H1 (cell line): ENCODE results near the gene LY6G6F. TPM values are rescaled to one million over a fixed set of nuclear protein-coding genes. Genes with fewer than 3 reads are reported as not detected.

Source experiments
- CTCF ChIA-PET: fragments of 300-600 bp; sonication (Branson Sonifier 250); formaldehyde crosslinking; loops from one replicate; lab custom pipeline; 2021; ENCODE audit not compliant: partially characterized antibody; lab: Charles Lee
- POLR2A ChIA-PET: fragments of 300-600 bp; sonication (Branson Sonifier 250); formaldehyde crosslinking; loops from one replicate; lab custom pipeline; 2021; ENCODE audit warnings: inconsistent platforms; ENCODE audit not compliant: partially characterized antibody; lab: Charles Lee
- DNase-seq, 2 experiments: peaks; one replicate each; pipeline versions ENCODE4 v3.0.0 to v3.0.0-alpha.2; 2010 to 2022; ENCODE audit warnings: low spot score in 2 of 2, low read depth in 1 of 2, mixed read lengths in 1 of 2
- FAIRE-seq: peaks from 2 replicates; lab custom pipeline; 2011; peaks lifted over from hg19 to GRCh38; lab: Jason Lieb, UNC
- H2AFZ ChIP-seq: 2 replicates; pipeline ENCODE4 v1.8.1; 2012; ENCODE audit warnings: low read length, inconsistent platforms
- H2AK5ac ChIP-seq: 2 replicates; pipeline ENCODE4 v1.6.1; 2013; ENCODE audit warnings: low read depth, low read length
- H2BK120ac ChIP-seq: replicated peaks from 2 replicates; pipeline ENCODE3; 2013; ENCODE audit warnings: low read depth, low read length, inconsistent platforms
- H2BK12ac ChIP-seq: 2 replicates; pipeline ENCODE4 v1.6.1; 2013; ENCODE audit warnings: low read depth, low read length
- H2BK15ac ChIP-seq: 2 replicates; pipeline ENCODE4 v1.6.1; 2013; ENCODE audit warnings: low read length
- H2BK20ac ChIP-seq: 2 replicates; pipeline ENCODE4 v1.6.1; 2013; ENCODE audit warnings: low read length
- H2BK5ac ChIP-seq: 2 replicates; pipeline ENCODE4 v1.6.1; 2013; ENCODE audit warnings: low read depth, low read length
- H3K14ac ChIP-seq: 2 replicates; pipeline ENCODE4 v1.6.1; 2013; ENCODE audit warnings: inconsistent platforms; ENCODE audit not compliant: insufficient read length
- H3K18ac ChIP-seq: 2 replicates; pipeline ENCODE4 v1.6.1; 2013; ENCODE audit warnings: low read length; ENCODE audit errors: extremely low read depth
- H3K23ac ChIP-seq: 2 replicates; pipeline ENCODE4 v1.6.1; 2013; ENCODE audit warnings: inconsistent platforms; ENCODE audit not compliant: insufficient read length
- H3K23me2 ChIP-seq: 2 replicates; pipeline ENCODE4 v1.6.1; 2013; ENCODE audit warnings: low read depth, low read length
- H3K27ac ChIP-seq: 2 replicates; pipeline ENCODE4 v1.6.1; 2011; ENCODE audit warnings: low read depth, low read length, inconsistent platforms
- H3K27me3 ChIP-seq, 4 experiments: replicated peaks in 1 of 4; 1 replicate in 1 of 4; 2 replicates in 3 of 4; pipeline versions ENCODE4 v1.6.1 to v1.8.1; 2011 to 2013; ENCODE audit warnings: low read length in 3 of 4, mild to moderate bottlenecking in 3 of 4, inconsistent platforms in 2 of 4, mixed read lengths in 2 of 4, moderate library complexity in 1 of 4; ENCODE audit not compliant: control insufficient read depth in 3 of 4, insufficient read depth in 3 of 4; ENCODE audit errors: extremely low read depth in 1 of 4
- H3K36me3 ChIP-seq, 4 experiments: 2 replicates each; pipeline versions ENCODE4 v1.6.1 to v1.8.1; 2011 to 2013; ENCODE audit warnings: mild to moderate bottlenecking in 4 of 4, low read length in 3 of 4, moderate library complexity in 2 of 4, control low read depth in 1 of 4, inconsistent platforms in 1 of 4; ENCODE audit not compliant: insufficient read depth in 4 of 4, control insufficient read depth in 2 of 4
- H3K4ac ChIP-seq: replicated peaks from 2 replicates; pipeline ENCODE3; 2013; ENCODE audit warnings: low read length, low read depth, mixed read lengths, inconsistent platforms; ENCODE audit not compliant: insufficient read length
- H3K4me1 ChIP-seq, 4 experiments: replicated peaks in 1 of 4; 1 replicate in 1 of 4; 2 replicates in 3 of 4; pipeline versions ENCODE4 v1.6.1 to v1.8.1; 2011 to 2013; ENCODE audit warnings: low read length in 3 of 4, inconsistent platforms in 2 of 4, mixed read lengths in 1 of 4; ENCODE audit not compliant: insufficient read depth in 4 of 4, control insufficient read depth in 3 of 4
- H3K4me2 ChIP-seq, 2 experiments: 2 replicates each; pipeline versions ENCODE4 v1.6.1 to v1.8.1; 2011 to 2013; ENCODE audit warnings: low read depth in 2 of 2, low read length in 2 of 2, control low read depth in 1 of 2, inconsistent platforms in 1 of 2, mild to moderate bottlenecking in 1 of 2; ENCODE audit not compliant: insufficient read depth in 1 of 2
- H3K4me3 ChIP-seq, 4 experiments: fragments of 200-600, 300-600 bp in 1 of 4; sonication (generic), shearing (Covaris generic), sonication (Bioruptor Twin) in 1 of 4; 2 replicates each; pipeline versions ENCODE4 v1.5.1 to v1.8.1; 2011 to 2016; ENCODE audit warnings: low read length in 4 of 4, low read depth in 3 of 4, control low read depth in 2 of 4, inconsistent platforms in 2 of 4, mild to moderate bottlenecking in 2 of 4, mixed read lengths in 1 of 4, moderate library complexity in 1 of 4; ENCODE audit not compliant: insufficient read depth in 2 of 4; ENCODE audit errors: extremely low read depth in 1 of 4
- H3K56ac ChIP-seq: replicated peaks from 2 replicates; pipeline ENCODE3; 2013; ENCODE audit warnings: low read depth, mild to moderate bottlenecking, mixed read lengths, low read length, inconsistent platforms; ENCODE audit not compliant: insufficient read length
- H3K79me1 ChIP-seq: 2 replicates; pipeline ENCODE4 v1.6.1; 2013; ENCODE audit warnings: low read depth, low read length, control low read depth
- H3K79me2 ChIP-seq, 2 experiments: 2 replicates each; pipeline versions ENCODE4 v1.6.1 to v1.8.1; 2012 to 2013; ENCODE audit warnings: low read length in 2 of 2, mild to moderate bottlenecking in 2 of 2, inconsistent platforms in 1 of 2; ENCODE audit not compliant: insufficient read depth in 2 of 2, control insufficient read depth in 1 of 2
- H3K9ac ChIP-seq, 4 experiments: replicated peaks in 1 of 4; 1 replicate in 1 of 4; 2 replicates in 3 of 4; pipeline versions ENCODE4 v1.6.1 to v1.8.1; 2011 to 2013; ENCODE audit warnings: low read depth in 3 of 4, low read length in 3 of 4, control low read depth in 2 of 4, mild to moderate bottlenecking in 2 of 4, moderate library complexity in 2 of 4, inconsistent platforms in 1 of 4; ENCODE audit errors: extremely low read depth in 1 of 4
- H3K9me3 ChIP-seq, 2 experiments: 2 replicates each; pipeline versions ENCODE4 v1.6.1 to v1.8.1; 2012 to 2013; ENCODE audit warnings: mild to moderate bottlenecking in 2 of 2, moderate library complexity in 2 of 2, control low read depth in 1 of 2, inconsistent platforms in 1 of 2, low read depth in 1 of 2, low read length in 1 of 2, mixed read lengths in 1 of 2; ENCODE audit not compliant: insufficient read depth in 2 of 2
- H4K20me1 ChIP-seq, 2 experiments: replicated peaks in 1 of 2; 2 replicates each; pipeline versions ENCODE3 to v1.8.1; 2011 to 2013; ENCODE audit warnings: inconsistent platforms in 2 of 2, low read length in 2 of 2, mild to moderate bottlenecking in 1 of 2; ENCODE audit not compliant: insufficient read depth in 2 of 2, control insufficient read depth in 1 of 2
- H4K5ac ChIP-seq: 2 replicates; pipeline ENCODE4 v1.6.1; 2013; ENCODE audit warnings: low read length, low read depth, mixed read lengths, inconsistent platforms; ENCODE audit not compliant: insufficient read length
- H4K8ac ChIP-seq: 2 replicates; pipeline ENCODE4 v1.8.0; 2013; ENCODE audit warnings: mild to moderate bottlenecking, moderate library complexity, low read length, inconsistent platforms; ENCODE audit not compliant: insufficient read depth; ENCODE audit errors: extremely low read depth
- H4K91ac ChIP-seq: replicated peaks from 2 replicates; pipeline ENCODE3; 2013; ENCODE audit warnings: low read length, mixed read lengths, inconsistent platforms; ENCODE audit not compliant: insufficient read length
- CHD1 ChIP-seq: IDR thresholded peaks from 2 replicates; pipeline ENCODE4 v1.6.1; 2012; ENCODE audit warnings: low read depth, low read length, improper control_type of control experiment
- CREB1 ChIP-seq: IDR thresholded peaks from 2 replicates; pipeline ENCODE4 v1.6.1; 2012; ENCODE audit warnings: inconsistent platforms
- EP300 ChIP-seq, 2 experiments: IDR thresholded peaks; 1 replicate in 1 of 2; 2 replicates in 1 of 2; pipeline ENCODE4 v1.6.1; 2011 to 2012; ENCODE audit warnings: low read depth in 2 of 2, low read length in 2 of 2, mild to moderate bottlenecking in 2 of 2, borderline replicate concordance in 1 of 2, inconsistent platforms in 1 of 2, moderate library complexity in 1 of 2
- KDM1A ChIP-seq: fragments of 200-600, 300-600 bp; sonication (generic); IDR thresholded peaks from 2 replicates; pipeline ENCODE4 v1.7.1; 2016; ENCODE audit warnings: mild to moderate bottlenecking, low read length, borderline replicate concordance
- KDM4A ChIP-seq: IDR thresholded peaks from one replicate; pipeline ENCODE4 v1.7.1; 2012; ENCODE audit warnings: low read depth, mild to moderate bottlenecking, moderate library complexity, low read length, inconsistent platforms; ENCODE audit not compliant: severe bottlenecking
- NRF1 ChIP-seq: IDR thresholded peaks from 2 replicates; pipeline ENCODE4 v1.6.1; 2011; ENCODE audit warnings: mild to moderate bottlenecking, low read depth, low read length, improper control_type of control experiment
- SRF ChIP-seq: IDR thresholded peaks from 2 replicates; pipeline ENCODE4 v1.6.1; 2011; ENCODE audit warnings: mild to moderate bottlenecking, low read depth, low read length, moderate library complexity
- WGBS, 2 experiments: shearing (Covaris generic) in 1 of 2; methylation state at CpG; one replicate each; pipeline versions ENCODE4 v1.1.6 to v1.1.7; 2013 to 2015; ENCODE audit warnings: low lambda C conversion rate in 2 of 2, mixed read lengths in 2 of 2, inconsistent platforms in 1 of 2, low coverage in 1 of 2, missing lambda C conversion rate in 1 of 2; ENCODE audit not compliant: insufficient replicate concordance in 2 of 2, insufficient coverage in 1 of 2, insufficient read length in 1 of 2; ENCODE audit errors: extremely low coverage in 1 of 2, missing lambda C conversion rate in 1 of 2; 5-methylcytosine and 5-hydroxymethylcytosine counted together
- polyA plus RNA-seq, 7 experiments: library from polyadenylated mRNA; depleted of rRNA in 3 of 7; stranded (reverse) in 5 of 7; unstranded in 2 of 7; fragments of >200 nt in 5 of 7; fragments of 200-250 nt in 2 of 7; gene quantifications; 1 replicate in 5 of 7; 2 replicates in 1 of 7; 4 replicates in 1 of 7; pipeline versions ENCODE4 v1.2.1 to v1.2.3, GENCODE V29; 2011 to 2013; ENCODE audit warnings: missing spikeins in 2 of 7, mixed read lengths in 2 of 7
- total RNA-seq: library from RNA; stranded (reverse); fragmentation: NEBNext Ultra II Directional; extraction: Animal tissue kit (Norgen Biotek cat#: 25700); gene quantifications from 2 replicates; pipeline ENCODE4 v1.2.1, GENCODE V29; 2021
- TF ChIP-seq, protein P1 (sequence below): IDR thresholded peaks from 2 replicates; pipeline ENCODE4 v1.6.1; 2012; ENCODE audit warnings: low read length, inconsistent platforms
- TF ChIP-seq, protein P2 (sequence below), 3 experiments: IDR thresholded peaks; 1 replicate in 2 of 3; 2 replicates in 1 of 3; pipeline versions ENCODE4 v1.5.1 to v1.6.1; 2011; ENCODE audit warnings: low read length in 3 of 3, mild to moderate bottlenecking in 3 of 3, inconsistent platforms in 2 of 3, low read depth in 1 of 3, moderate library complexity in 1 of 3; ENCODE audit not compliant: insufficient read depth in 1 of 3; ENCODE audit errors: control extremely low read depth in 1 of 3

The LY6G6F gene
- total and polyA plus RNA-seq, 2 of the 8 experiments (the other 6 are each of a cell fraction or from before 2014, with no cell fraction given), result not detected

DNA sequence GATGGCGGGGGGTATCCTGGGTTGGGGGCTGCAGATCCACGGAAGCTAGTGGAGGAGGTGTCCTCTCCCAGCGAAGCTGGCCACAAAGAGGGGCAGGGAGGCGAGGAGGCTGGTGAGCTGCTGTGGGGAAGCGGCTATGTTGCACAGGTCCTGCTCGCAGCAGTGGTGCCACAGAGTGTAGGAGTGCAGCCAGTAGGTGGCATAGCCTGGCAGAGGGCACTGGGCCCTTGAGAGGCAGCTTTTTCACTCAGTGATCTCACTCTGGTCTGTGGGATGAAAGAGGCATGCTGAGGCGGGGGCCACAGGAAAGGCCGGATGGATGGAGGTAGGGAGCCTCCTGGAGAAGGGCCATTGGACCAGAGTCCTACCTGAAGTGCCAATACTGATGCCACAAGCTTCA lies 5.6 kb downstream of the LY6G6F start:
- 89% methylated on average over 7 of the region's 8 CpGs; no CpG with 5 or more reads in 1 of the 2 experiments for WGBS, 2 experiments
- no peak overlapping the region for H3K56ac ChIP-seq
- H4K91ac ChIP-seq, result peak overlapping the region; percentile 39
- no peaks in the 10 kb centered on the region for H3K36me3 ChIP-seq
- H3K27ac ChIP-seq, result no peak overlapping the region
- no peaks in the 10 kb centered on the region for H3K9me3 ChIP-seq
- peak overlapping the region; percentile 47; the same call in 1 of the 2 replicates for H4K8ac ChIP-seq
- H3K79me2 ChIP-seq, result no peaks in the 10 kb centered on the region
- peak overlapping the region; percentile 33; the same call in 1 of the 2 replicates for H2AK5ac ChIP-seq
- H3K79me1 ChIP-seq, result no peaks in the 10 kb centered on the region
- peak overlapping the region; percentile 46; the same call in 1 of the 2 replicates for H2BK15ac ChIP-seq
- POLR2A ChIA-PET, result interaction anchor here (1.2 to 3.4 kb wide), 6 partner anchors 8 to 126 kb away, joined by 3 to 22 read pairs (median 4); partner anchors contain the start of genes ABHD16A and MPIG6B
- H3K4me3 ChIP-seq, result no peak overlapping the region
- CTCF ChIA-PET, result interaction anchor here (1.0 to 5.7 kb wide), 10 partner anchors 12 to 96 kb away, joined by 3 to 39 read pairs (median 6); partner anchors contain the start of genes CLIC1, DDAH2 and MPIG6B
- peaks cover 11 to 18% (median 13%) of the 10 kb centered on the region in 4 experiments for H3K4me1 ChIP-seq
- H3K23ac ChIP-seq, result no peak overlapping the region
- H4K20me1 ChIP-seq, result no peaks in the 10 kb centered on the region
- no peak overlapping the region for H3K14ac ChIP-seq
- no peak for DNase-seq
- H2BK12ac ChIP-seq, result 0 out of 2 replicates have a peak overlapping the region, but pooled peaks have one; percentile 50
- H3K4ac ChIP-seq, result no peak overlapping the region
- H2BK20ac ChIP-seq, result no peak overlapping the region
- FAIRE-seq, result no peak
- no peak overlapping the region for H3K18ac ChIP-seq
- H3K23me2 ChIP-seq, result peaks cover 3% of the 10 kb centered on the region; the same call in 1 of the 2 replicates
- no peak overlapping the region for H3K4me2 ChIP-seq
- no peak overlapping the region for H4K5ac ChIP-seq
- H2AFZ ChIP-seq, result no peak overlapping the region
- H2BK5ac ChIP-seq, result no peak overlapping the region
- no peaks in the 10 kb centered on the region; a peak in 1 of 7 replicates for H3K27me3 ChIP-seq
- H2BK120ac ChIP-seq, result no peak overlapping the region
- no peak overlapping the region for H3K9ac ChIP-seq
- no peak for TF ChIP-seq KDM4A
- no peak for TF ChIP-seq CHD1
- no peak for TF ChIP-seq KDM1A
- TF ChIP-seq EP300 (IDR thresholded peaks at IDR 0.05; ENCODE audit: borderline replicate concordance in 1 of 2, low read depth in 2 of 2, low read length in 2 of 2), result no peak
- TF ChIP-seq, protein P1, sequence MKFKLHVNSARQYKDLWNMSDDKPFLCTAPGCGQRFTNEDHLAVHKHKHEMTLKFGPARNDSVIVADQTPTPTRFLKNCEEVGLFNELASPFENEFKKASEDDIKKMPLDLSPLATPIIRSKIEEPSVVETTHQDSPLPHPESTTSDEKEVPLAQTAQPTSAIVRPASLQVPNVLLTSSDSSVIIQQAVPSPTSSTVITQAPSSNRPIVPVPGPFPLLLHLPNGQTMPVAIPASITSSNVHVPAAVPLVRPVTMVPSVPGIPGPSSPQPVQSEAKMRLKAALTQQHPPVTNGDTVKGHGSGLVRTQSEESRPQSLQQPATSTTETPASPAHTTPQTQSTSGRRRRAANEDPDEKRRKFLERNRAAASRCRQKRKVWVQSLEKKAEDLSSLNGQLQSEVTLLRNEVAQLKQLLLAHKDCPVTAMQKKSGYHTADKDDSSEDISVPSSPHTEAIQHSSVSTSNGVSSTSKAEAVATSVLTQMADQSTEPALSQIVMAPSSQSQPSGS, result no peak
- TF ChIP-seq NRF1, result no peak
- TF ChIP-seq, protein P2, sequence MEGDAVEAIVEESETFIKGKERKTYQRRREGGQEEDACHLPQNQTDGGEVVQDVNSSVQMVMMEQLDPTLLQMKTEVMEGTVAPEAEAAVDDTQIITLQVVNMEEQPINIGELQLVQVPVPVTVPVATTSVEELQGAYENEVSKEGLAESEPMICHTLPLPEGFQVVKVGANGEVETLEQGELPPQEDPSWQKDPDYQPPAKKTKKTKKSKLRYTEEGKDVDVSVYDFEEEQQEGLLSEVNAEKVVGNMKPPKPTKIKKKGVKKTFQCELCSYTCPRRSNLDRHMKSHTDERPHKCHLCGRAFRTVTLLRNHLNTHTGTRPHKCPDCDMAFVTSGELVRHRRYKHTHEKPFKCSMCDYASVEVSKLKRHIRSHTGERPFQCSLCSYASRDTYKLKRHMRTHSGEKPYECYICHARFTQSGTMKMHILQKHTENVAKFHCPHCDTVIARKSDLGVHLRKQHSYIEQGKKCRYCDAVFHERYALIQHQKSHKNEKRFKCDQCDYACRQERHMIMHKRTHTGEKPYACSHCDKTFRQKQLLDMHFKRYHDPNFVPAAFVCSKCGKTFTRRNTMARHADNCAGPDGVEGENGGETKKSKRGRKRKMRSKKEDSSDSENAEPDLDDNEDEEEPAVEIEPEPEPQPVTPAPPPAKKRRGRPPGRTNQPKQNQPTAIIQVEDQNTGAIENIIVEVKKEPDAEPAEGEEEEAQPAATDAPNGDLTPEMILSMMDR (IDR thresholded peaks at IDR 0.05; ENCODE audit: control extremely low read depth in 1 of 3, insufficient read depth in 1 of 3, low read depth in 1 of 3, low read length in 3 of 3), result no peak
- TF ChIP-seq CREB1, result no peak
- no peak for TF ChIP-seq SRF
